ENCODE data around the gene SWI5.

GRCh38 chr9:128276574-128277270 is 646 bp downstream of the SWI5 start:
- no peak for TF ChIP-seq CTCF (conservative IDR thresholded peaks at IDR 0.05; ENCODE audit: low read length)
- TF ChIP-seq EZH2phosphoT487 (IDR thresholded peaks at IDR 0.05; ENCODE audit: borderline replicate concordance, low read depth, low read length), result no peak
